Hematopoietic multipotent progenitor cell treated with erythropoietin and hydrocortisone succinate and interleukin-3 and kit ligand, for 15 days (in vitro differentiated cells): ENCODE measurements around the gene TNFAIP8L3.

Source experiments
- DNase-seq: peaks from one replicate; pipeline ENCODE4 v3.0.0-alpha.2; 2015; ENCODE audit warnings: low spot score

TNFAIP8L3 gene

GRCh38 chr15:51117270-51117669 lies 22.6 kb upstream of the TNFAIP8L3 start:
- DNase-seq, result no peak

GRCh38 chr15:51114437-51115119 lies 19.9 kb upstream of the TNFAIP8L3 start:
- no peak for DNase-seq

GRCh38 chr15:51112078-51112477 lies 17.4 kb upstream of the TNFAIP8L3 start:
- no peak for DNase-seq

DNA sequence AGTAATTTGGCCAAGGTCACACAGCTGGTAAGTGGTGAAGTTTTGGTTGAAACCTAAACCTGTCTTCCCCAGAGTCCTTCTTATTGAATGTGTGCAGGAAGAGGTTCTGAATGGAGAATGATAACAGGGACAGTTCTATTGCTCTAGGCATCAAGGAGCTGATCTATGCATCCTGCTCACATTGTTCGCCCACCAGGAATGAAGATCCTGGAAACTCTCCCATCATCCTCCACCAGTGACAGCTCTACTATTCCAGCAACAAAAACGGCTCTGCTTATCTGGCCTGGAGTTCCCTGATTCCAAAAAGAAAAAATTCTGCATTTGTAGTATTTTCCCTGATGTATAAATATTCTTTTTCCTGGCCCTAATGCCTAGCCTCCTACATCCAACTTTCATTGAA lies 16.4 kb upstream of the TNFAIP8L3 start:
- DNase-seq, result no peak

- no peak for DNase-seq
Measured at GRCh38 chr15:51110171-51110570, 15.5 kb upstream of the TNFAIP8L3 start.

DNA sequence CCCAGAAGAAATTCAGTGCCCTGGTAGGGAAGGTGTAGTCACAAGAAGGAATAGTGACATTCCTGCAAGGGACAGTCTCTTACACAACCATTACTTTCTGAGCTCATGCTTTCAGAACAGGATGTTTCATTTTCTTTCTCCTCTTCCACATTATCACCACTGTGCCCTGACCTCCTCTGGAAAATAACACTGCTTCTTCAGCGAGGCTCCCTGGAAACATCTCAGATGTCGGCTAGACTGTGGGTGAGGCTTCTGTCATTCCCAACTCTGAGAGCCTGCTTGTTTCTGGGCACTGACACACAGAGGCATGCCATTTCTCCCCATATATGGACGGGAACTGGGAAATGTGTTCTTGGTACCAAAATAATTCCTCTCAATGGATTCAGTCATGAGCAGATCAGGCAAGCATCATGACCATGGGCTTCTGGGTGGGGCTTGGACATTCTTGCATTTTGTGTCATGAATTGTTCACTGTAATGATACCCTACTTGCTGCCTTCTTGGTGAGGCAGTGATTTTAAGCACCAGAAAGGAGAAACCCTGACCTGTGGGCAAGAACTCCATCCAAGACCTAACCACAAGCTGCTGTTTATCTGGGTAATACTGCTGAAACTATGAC lies 14.3 kb upstream of the TNFAIP8L3 start:
- DNase-seq, result no peak

GRCh38 chr15:51107612-51108011 lies 12.9 kb upstream of the TNFAIP8L3 start:
- no peak for DNase-seq

DNA sequence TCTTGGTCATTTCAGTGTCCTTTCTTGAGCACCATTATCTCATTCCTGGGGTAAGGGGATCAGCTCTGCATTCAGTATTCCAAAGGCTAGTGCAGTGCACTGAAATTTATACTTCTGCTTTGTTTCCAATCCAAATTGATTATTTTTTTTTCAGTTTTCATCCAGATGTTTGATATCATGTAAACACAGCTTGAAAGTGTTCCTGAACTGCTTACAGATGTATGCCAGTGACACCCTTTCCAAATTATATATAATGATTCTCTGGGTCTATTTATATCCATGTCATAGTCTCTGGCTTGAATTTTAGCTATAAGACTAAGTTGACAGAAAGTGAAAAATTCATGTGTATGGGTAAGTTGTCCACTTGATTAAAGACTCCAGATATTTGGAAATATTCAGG lies 11.8 kb upstream of the TNFAIP8L3 start:
- DNase-seq, result no peak

GRCh38 chr15:51105430-51106016 lies 10.8 kb upstream of the TNFAIP8L3 start:
- DNase-seq, result no peak

- no peak for DNase-seq
Measured at GRCh38 chr15:51104512-51104911, 9.8 kb upstream of the TNFAIP8L3 start.

DNA sequence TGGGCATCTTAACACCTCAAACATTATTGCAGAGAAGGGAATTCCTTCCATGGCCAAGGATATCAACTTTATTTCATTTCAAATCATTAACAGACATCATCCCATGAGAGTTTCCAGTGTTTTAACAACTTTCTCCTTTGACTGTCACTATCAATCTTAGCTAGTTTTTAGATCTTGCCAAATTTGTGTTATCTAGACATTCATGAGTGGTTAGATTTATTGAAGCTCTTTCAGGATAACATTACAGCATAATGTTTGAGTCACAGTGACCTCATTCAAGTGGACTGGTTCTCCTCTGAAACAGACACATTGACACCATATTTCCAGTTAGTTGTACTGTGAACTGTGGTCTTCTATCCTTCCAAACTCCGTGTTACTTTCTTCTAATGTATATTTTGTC lies 8.6 kb upstream of the TNFAIP8L3 start:
- no peak for DNase-seq

GRCh38 chr15:51100785-51101489 lies 6.2 kb upstream of the TNFAIP8L3 start:
- DNase-seq, result no peak

GRCh38 chr15:51099185-51099584 lies 4.5 kb upstream of the TNFAIP8L3 start:
- no peak for DNase-seq

- DNase-seq, result no peak
Measured at GRCh38 chr15:51098331-51098619, 3.6 kb upstream of the TNFAIP8L3 start.

- no peak for DNase-seq
Measured at GRCh38 chr15:51097553-51098330, 3.0 kb upstream of the TNFAIP8L3 start.

DNA sequence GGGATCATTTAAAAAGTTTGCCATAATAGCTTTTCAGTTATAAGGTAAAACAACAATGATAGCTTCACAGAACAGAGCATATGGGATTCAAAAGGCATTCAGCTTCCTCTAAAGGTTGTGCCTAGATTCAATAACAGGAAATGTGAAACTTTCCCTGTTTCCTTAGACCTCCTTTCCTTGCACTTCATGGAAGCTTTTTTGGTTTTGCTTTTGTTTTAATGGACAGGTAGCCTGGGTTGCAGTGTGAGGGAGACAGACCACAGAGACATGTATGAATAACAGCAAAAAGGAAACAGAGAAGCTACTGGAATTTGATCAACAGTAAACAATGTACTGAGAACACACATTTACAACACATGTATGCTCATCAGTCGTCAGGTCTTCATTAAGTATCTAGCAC lies 2.3 kb upstream of the TNFAIP8L3 start:
- DNase-seq, result no peak

- no peak for DNase-seq
Measured at GRCh38 chr15:51095681-51096331, 1.1 kb upstream of the TNFAIP8L3 start.

DNA sequence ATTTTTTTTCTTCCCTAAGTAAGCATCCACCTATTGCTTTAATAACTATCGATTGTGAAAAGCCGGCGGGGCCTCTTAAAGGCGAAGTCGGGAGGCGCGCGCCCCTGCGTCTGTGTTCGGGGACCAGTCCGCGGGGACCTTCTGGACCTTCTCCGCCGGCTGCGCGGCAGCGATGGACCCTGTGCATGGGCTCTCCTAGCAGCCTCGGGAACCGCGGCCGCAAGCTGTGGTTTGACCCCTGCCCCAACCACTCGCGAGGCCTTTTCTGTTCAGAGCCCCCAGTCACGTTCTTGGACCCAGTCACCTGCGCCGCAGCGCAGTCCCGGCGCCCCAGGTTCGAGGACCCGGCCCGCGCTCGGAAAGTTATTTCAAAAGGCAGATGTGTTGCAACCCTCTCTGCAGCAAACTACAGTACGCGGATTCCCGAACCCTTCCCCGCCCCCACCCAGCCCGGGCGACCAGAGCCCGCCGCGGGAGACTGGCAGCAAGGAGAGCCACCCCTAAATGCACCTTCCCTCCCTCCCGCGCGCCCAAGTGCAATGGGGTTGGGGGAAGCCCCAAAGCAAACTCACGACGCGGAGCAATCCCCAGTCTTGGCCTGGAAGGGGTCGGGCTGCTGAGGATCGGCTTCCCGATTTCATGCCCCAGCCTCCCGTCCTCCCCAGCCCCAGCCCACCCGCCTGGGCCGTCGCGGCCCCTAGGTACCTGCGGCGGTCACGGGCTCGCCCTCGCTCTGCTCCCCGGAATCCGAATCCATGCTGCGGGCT lies 684 bp downstream of the TNFAIP8L3 start:
- no peak for DNase-seq

DNA sequence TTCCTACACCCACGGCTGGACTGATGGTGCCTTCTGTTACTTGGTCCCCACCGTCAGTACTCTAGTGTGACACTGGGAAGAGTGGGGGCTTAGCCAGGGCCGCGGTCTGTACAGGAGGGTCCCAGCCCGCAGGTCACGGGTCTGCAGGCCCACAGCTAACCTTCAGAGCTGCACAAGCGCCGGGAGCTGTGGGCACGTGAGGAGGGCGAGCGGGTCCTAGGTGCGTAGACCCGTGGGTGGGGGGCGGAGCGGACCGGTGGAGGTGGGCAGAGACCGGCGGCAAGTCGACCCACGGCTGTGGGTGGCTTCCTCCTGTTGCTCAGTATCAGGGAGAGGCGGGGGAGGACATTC lies 1.2 kb downstream of the TNFAIP8L3 start:
- no peak for DNase-seq

GRCh38 chr15:51092480-51093040 lies 2.1 kb downstream of the TNFAIP8L3 start:
- no peak for DNase-seq

GRCh38 chr15:51090753-51091152 lies 4.0 kb downstream of the TNFAIP8L3 start:
- DNase-seq, result no peak
